ENCODE measurements around the gene SLC35B2. TPM values are rescaled to one million over a fixed set of nuclear protein-coding genes. Genes with fewer than 3 reads are reported as not detected.

SLC35B2 gene
- total and polyA plus RNA-seq, 4 donors, result 18.9 to 27.0 (median 21.1) TPM

DNA sequence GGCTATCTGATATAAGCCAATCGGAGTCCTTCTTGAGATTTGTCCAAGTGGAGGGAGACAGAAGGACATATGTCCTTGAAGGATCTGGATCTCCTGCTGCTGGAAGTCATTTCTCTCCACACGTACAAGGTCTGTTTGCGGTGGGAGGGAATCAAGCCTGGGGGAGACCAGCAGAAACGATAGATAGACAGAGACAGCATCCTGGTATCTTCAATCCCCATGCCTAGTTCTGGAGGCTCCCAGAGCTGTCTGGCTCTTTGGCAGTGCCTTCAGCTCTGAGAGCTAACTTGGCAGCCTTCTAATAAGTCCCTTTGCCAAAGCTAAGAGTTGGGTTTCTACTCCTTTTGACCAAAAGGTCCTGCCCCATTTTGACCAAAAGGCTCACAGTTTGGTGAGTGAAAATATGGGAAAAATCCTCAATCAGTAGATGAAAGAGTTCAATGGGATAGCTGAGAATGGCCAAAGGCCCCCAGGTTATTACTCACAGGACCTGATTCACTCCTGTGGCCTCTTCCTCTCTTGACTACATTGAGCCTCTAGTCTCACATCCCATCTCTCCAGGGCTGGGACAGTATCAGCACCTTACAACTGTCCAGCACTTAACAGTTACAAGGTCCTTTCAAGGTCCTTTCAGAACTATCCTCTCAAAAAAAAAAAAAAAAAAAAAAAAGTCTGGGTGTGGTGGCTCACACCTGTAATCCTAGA is 35.5 kb upstream of the SLC35B2 start:
- peaks cover 0 to 16% (median 8%) of the 10 kb centered on the region in 4 donors for H3K27me3 ChIP-seq (ENCODE audit: control insufficient read depth in 4 of 4, insufficient read depth in 4 of 4, low read length in 3 of 4)

DNA sequence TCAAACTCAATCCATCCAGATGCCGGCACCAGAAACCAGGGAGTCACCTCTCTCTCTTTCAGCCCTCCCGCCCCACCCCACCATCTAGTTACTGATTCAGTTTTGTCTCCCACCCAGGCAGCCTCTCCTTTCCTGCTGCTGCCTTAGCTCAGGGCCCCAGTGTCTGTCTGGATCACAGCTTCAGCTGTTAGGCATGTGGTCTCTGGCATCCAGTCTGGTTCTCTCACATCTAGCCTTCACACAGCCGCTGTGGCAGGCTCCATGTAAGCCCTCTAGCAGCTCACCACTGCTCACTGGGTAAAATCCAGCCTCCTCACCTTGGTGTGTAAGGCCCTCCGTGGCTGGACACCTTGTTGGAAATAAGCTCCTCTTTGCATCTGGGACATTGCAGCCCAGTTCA is 34.5 kb upstream of the SLC35B2 start:
- no peak overlapping the region for H3K9ac ChIP-seq (ENCODE audit: low read depth in 1 of 2, low read length in 2 of 2)
- DNase-seq (ENCODE audit: low spot score), result no peak
- peaks cover 0 to 16% (median 8%) of the 10 kb centered on the region in 4 donors for H3K27me3 ChIP-seq (ENCODE audit: control insufficient read depth in 4 of 4, insufficient read depth in 4 of 4, low read length in 3 of 4)
- 66% methylated on average over 4 of the region's 4 CpGs for WGBS
- H3K9me3 ChIP-seq (ENCODE audit: control insufficient read depth in 4 of 4, low read length in 3 of 4), result no peaks in the 10 kb centered on the region
- peaks cover 0 to 2% (median under 1%) of the 10 kb centered on the region in 4 donors for H3K4me1 ChIP-seq (ENCODE audit: control insufficient read depth in 4 of 4, insufficient read depth in 4 of 4, low read length in 3 of 4)
- H3K27ac ChIP-seq (ENCODE audit: low read depth in 1 of 2, low read length in 2 of 2), result no peak overlapping the region
- no peaks in the 10 kb centered on the region for H3K36me3 ChIP-seq (ENCODE audit: control insufficient read depth in 4 of 4, insufficient read depth in 3 of 4, low read depth in 1 of 4, low read length in 3 of 4)
- H3K4me3 ChIP-seq (ENCODE audit: low read depth in 1 of 3, low read length in 3 of 3), result no peak overlapping the region
- TF ChIP-seq RXRA (IDR thresholded peaks at IDR 0.05) (no peak), ATF3 (IDR thresholded peaks at IDR 0.05) (no peak), FOXA2 (IDR thresholded peaks at IDR 0.05) (no peak), JUND (IDR thresholded peaks at IDR 0.05) (no peak), FOXA1 (IDR thresholded peaks at IDR 0.05) (no peak), HNF4A (conservative IDR thresholded peaks at IDR 0.05) (no peak), CTCF (IDR thresholded peaks at IDR 0.05; ENCODE audit: low read depth, low read length, missing input control) (no peak), EGR1 (IDR thresholded peaks at IDR 0.05; ENCODE audit: low read depth in 2 of 2) (no peak), MAX (IDR thresholded peaks at IDR 0.05) (no peak), RAD21 (IDR thresholded peaks at IDR 0.05) (no peak), GABPA (IDR thresholded peaks at IDR 0.05 in 1 of 2, conservative IDR thresholded peaks at IDR 0.05 in 1 of 2) (no peak), NR2F2 (IDR thresholded peaks at IDR 0.05) (no peak)
- TF ChIP-seq, protein P1, sequence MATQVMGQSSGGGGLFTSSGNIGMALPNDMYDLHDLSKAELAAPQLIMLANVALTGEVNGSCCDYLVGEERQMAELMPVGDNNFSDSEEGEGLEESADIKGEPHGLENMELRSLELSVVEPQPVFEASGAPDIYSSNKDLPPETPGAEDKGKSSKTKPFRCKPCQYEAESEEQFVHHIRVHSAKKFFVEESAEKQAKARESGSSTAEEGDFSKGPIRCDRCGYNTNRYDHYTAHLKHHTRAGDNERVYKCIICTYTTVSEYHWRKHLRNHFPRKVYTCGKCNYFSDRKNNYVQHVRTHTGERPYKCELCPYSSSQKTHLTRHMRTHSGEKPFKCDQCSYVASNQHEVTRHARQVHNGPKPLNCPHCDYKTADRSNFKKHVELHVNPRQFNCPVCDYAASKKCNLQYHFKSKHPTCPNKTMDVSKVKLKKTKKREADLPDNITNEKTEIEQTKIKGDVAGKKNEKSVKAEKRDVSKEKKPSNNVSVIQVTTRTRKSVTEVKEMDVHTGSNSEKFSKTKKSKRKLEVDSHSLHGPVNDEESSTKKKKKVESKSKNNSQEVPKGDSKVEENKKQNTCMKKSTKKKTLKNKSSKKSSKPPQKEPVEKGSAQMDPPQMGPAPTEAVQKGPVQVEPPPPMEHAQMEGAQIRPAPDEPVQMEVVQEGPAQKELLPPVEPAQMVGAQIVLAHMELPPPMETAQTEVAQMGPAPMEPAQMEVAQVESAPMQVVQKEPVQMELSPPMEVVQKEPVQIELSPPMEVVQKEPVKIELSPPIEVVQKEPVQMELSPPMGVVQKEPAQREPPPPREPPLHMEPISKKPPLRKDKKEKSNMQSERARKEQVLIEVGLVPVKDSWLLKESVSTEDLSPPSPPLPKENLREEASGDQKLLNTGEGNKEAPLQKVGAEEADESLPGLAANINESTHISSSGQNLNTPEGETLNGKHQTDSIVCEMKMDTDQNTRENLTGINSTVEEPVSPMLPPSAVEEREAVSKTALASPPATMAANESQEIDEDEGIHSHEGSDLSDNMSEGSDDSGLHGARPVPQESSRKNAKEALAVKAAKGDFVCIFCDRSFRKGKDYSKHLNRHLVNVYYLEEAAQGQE (IDR thresholded peaks at IDR 0.05), result no peak

More for the DNA sequence above, 35.5 kb upstream of the SLC35B2 start:
- Histone ChIP-seq H3K4me3 (ENCODE audit: low read depth in 1 of 3, low read length in 3 of 3) (no peak overlapping the region), H3K36me3 (ENCODE audit: control insufficient read depth in 4 of 4, insufficient read depth in 3 of 4, low read depth in 1 of 4, low read length in 3 of 4) (no peaks in the 10 kb centered on the region), H3K9me3 (ENCODE audit: control insufficient read depth in 4 of 4, low read length in 3 of 4) (no peaks in the 10 kb centered on the region), H3K27ac (ENCODE audit: low read depth in 1 of 2, low read length in 2 of 2) (no peak overlapping the region), H3K9ac (ENCODE audit: low read depth in 1 of 2, low read length in 2 of 2) (no peak overlapping the region), H3K4me1 (ENCODE audit: control insufficient read depth in 4 of 4, insufficient read depth in 4 of 4, low read length in 3 of 4) (peaks cover 7 to 12% (median 8%) of the 10 kb centered on the region in 4 donors)
- TF ChIP-seq CTCF (IDR thresholded peaks at IDR 0.05; ENCODE audit: low read depth, low read length, missing input control) (no peak), HNF4G (IDR thresholded peaks at IDR 0.05) (no peak), FOXA1 (IDR thresholded peaks at IDR 0.05) (no peak), ZBTB33 (IDR thresholded peaks at IDR 0.05) (no peak)
- DNase-seq (ENCODE audit: low spot score), result no peak
- WGBS, result 77% methylated on average over 4 of the region's 4 CpGs
